BLaER1 treated with 17β-estradiol and CSF1 and Interleukin-3, amounts not matched to agents 10 nM and 100 nM (cell line): ENCODE data around the gene LARP4B.
A peak's percentile ranks its signal among the peaks of the same experiment; 100 is the strongest.

Experiments
- H3K27ac ChIP-seq, 11 experiments: shearing (Covaris generic); formaldehyde crosslinking; 2 replicates each; pipeline ENCODE4 v1.8.1; 2022
- H3K27me3 ChIP-seq, 11 experiments: shearing (Covaris generic); formaldehyde crosslinking; 2 replicates each; pipeline ENCODE4 v1.8.1; 2022
- H3K36me3 ChIP-seq, 11 experiments: shearing (Covaris generic); formaldehyde crosslinking; 2 replicates each; pipeline ENCODE4 v1.8.1; 2022
- H3K4me1 ChIP-seq, 10 experiments: shearing (Covaris generic); formaldehyde crosslinking; 2 replicates each; pipeline ENCODE4 v1.8.1; 2022
- H3K4me2 ChIP-seq, 11 experiments: shearing (Covaris generic); formaldehyde crosslinking; 2 replicates each; pipeline ENCODE4 v1.8.1; 2022
- H3K4me3 ChIP-seq, 10 experiments: shearing (Covaris generic); formaldehyde crosslinking; 2 replicates each; pipeline ENCODE4 v1.8.1; 2022
- H3K9ac ChIP-seq, 11 experiments: shearing (Covaris generic); formaldehyde crosslinking; 2 replicates each; pipeline ENCODE4 v1.8.1; 2022
- H3K9me3 ChIP-seq, 11 experiments: shearing (Covaris generic); formaldehyde crosslinking; replicated peaks in 1 of 11; 2 replicates each; pipeline ENCODE4 v1.8.1; 2022
- H4K20me1 ChIP-seq, 11 experiments: shearing (Covaris generic); formaldehyde crosslinking; 2 replicates each; pipeline ENCODE4 v1.8.1; 2022
- Cebpa-rat ChIP-seq, 11 experiments: shearing (Covaris generic); IDR thresholded peaks; 2 replicates each; pipeline ENCODE4 v1.8.1; 2022

The LARP4B gene

GRCh38 chr10:839550-840205, 91.8 kb downstream of the LARP4B start:
- no peak overlapping the region for H3K4me3 ChIP-seq
- peaks cover 96 to 100% (median 99%) of the 10 kb centered on the region in 11 experiments for H3K36me3 ChIP-seq
- H3K27ac ChIP-seq = no peak overlapping the region
- no peaks in the 10 kb centered on the region for H3K27me3 ChIP-seq
- H3K9ac ChIP-seq = no peak overlapping the region
- H3K4me1 ChIP-seq = peaks cover 8 to 26% (median 15%) of the 10 kb centered on the region in 10 experiments; a peak in 17 of 20 replicates
- peaks cover 33 to 100% (median 61%) of the 10 kb centered on the region in 11 experiments; a peak in 21 of 22 replicates for H4K20me1 ChIP-seq
- no peak overlapping the region for H3K4me2 ChIP-seq
- H3K9me3 ChIP-seq = no peaks in the 10 kb centered on the region
- peak in 2 of 11 experiments; percentile 15 to 25; a peak in 1 of 22 replicates for TF ChIP-seq Cebpa-rat (IDR thresholded peaks at IDR 0.05)

GRCh38 chr10:836782-837181, 94.7 kb downstream of the LARP4B start:
- TF ChIP-seq Cebpa-rat (IDR thresholded peaks at IDR 0.05) = peak in 6 of 11 experiments; percentile 22 to 86 (median 46); a peak in 6 of 22 replicates
- H3K36me3 ChIP-seq = peaks cover 96 to 100% (median 97%) of the 10 kb centered on the region in 11 experiments
- no peak overlapping the region; a peak in 1 of 22 replicates for H3K27ac ChIP-seq

GRCh38 chr10:834493-834892, 97.0 kb downstream of the LARP4B start:
- no peak overlapping the region for H3K9ac ChIP-seq
- no peaks in the 10 kb centered on the region for H3K4me1 ChIP-seq
- peaks cover 27 to 100% (median 57%) of the 10 kb centered on the region in 11 experiments; a peak in 21 of 22 replicates for H4K20me1 ChIP-seq
- TF ChIP-seq Cebpa-rat (IDR thresholded peaks at IDR 0.05) = no peak
- H3K9me3 ChIP-seq = peaks cover 0 to 6% (median 0%) of the 10 kb centered on the region in 11 experiments; a peak in 1 of 22 replicates
- peaks cover 95 to 100% (median 97%) of the 10 kb centered on the region in 11 experiments for H3K36me3 ChIP-seq
- H3K27me3 ChIP-seq = no peaks in the 10 kb centered on the region
- no peak overlapping the region for H3K27ac ChIP-seq
- H3K4me2 ChIP-seq = no peak overlapping the region
- H3K4me3 ChIP-seq = no peak overlapping the region

More at GRCh38 chr10:836782-837181, 94.7 kb downstream of the LARP4B start:
- Histone ChIP-seq H3K9ac (no peak overlapping the region), H4K20me1 (peaks cover 25 to 100% (median 53%) of the 10 kb centered on the region in 11 experiments; a peak in 21 of 22 replicates), H3K27me3 (no peaks in the 10 kb centered on the region), H3K4me3 (no peak overlapping the region), H3K4me1 (peaks cover 0 to 4% (median 0%) of the 10 kb centered on the region in 10 experiments; a peak in 1 of 20 replicates), H3K4me2 (no peak overlapping the region), H3K9me3 (peaks cover 0 to 6% (median 0%) of the 10 kb centered on the region in 11 experiments; a peak in 1 of 22 replicates)

DNA sequence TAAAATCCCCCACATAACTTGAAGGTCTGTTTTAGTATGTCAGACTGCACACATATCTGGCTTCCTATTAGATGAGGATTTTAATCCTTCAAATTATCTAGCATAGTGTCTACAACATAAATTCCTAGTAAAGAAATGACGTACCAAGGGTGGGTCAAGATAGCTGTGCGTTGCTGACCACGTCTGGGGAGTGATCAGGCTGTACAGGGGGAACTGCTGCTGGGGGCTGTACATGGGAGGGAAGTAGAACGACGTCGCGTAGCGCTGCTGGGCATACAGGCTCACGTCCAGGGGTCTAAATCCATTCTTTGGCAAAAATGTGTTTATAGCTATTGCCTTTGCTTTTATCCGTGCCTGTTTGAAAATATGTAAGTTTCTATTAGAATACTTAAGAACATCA, 102.3 kb downstream of the LARP4B start:
- Histone ChIP-seq H3K9ac (no peak overlapping the region), H3K36me3 (peaks cover 96 to 100% (median 99%) of the 10 kb centered on the region in 11 experiments), H3K9me3 (peaks cover 0 to 6% (median 0%) of the 10 kb centered on the region in 11 experiments; a peak in 1 of 22 replicates), H3K4me3 (no peak overlapping the region), H3K4me2 (no peak overlapping the region), H4K20me1 (peaks cover 20 to 100% (median 55%) of the 10 kb centered on the region in 11 experiments; a peak in 19 of 22 replicates), H3K27me3 (no peaks in the 10 kb centered on the region), H3K4me1 (peaks cover 0 to 5% (median 4%) of the 10 kb centered on the region in 10 experiments; a peak in 9 of 20 replicates), H3K27ac (no peak overlapping the region)
- TF ChIP-seq Cebpa-rat (IDR thresholded peaks at IDR 0.05) = no peak

- Histone ChIP-seq H4K20me1 (peaks cover 30 to 100% (median 65%) of the 10 kb centered on the region in 11 experiments; a peak in 20 of 22 replicates), H3K27me3 (no peaks in the 10 kb centered on the region), H3K4me2 (no peak overlapping the region), H3K9ac (no peak overlapping the region), H3K9me3 (peaks cover 0 to 6% (median 0%) of the 10 kb centered on the region in 11 experiments; a peak in 1 of 22 replicates), H3K27ac (no peak overlapping the region), H3K4me3 (no peak overlapping the region), H3K4me1 (peaks cover 8 to 16% (median 15%) of the 10 kb centered on the region in 10 experiments), H3K36me3 (peaks cover 96 to 100% (median 99%) of the 10 kb centered on the region in 11 experiments)
- no peak for TF ChIP-seq Cebpa-rat (IDR thresholded peaks at IDR 0.05)
Measured at GRCh38 chr10:828191-828590, 103.3 kb downstream of the LARP4B start.

- H3K4me2 ChIP-seq = no peak overlapping the region
- no peak overlapping the region for H3K4me3 ChIP-seq
- TF ChIP-seq Cebpa-rat (IDR thresholded peaks at IDR 0.05) = no peak
- H3K4me1 ChIP-seq = peaks cover 29 to 48% (median 38%) of the 10 kb centered on the region in 10 experiments
- no peaks in the 10 kb centered on the region for H3K9me3 ChIP-seq
- H4K20me1 ChIP-seq = peaks cover 40 to 100% (median 76%) of the 10 kb centered on the region in 11 experiments; a peak in 21 of 22 replicates
- no peak overlapping the region for H3K9ac ChIP-seq
- no peaks in the 10 kb centered on the region for H3K27me3 ChIP-seq
- H3K27ac ChIP-seq = 0 out of 22 replicates have a peak overlapping the region, but pooled peaks of 1 of the 11 experiments have one; percentile 77
- peaks cover 95 to 100% (median 98%) of the 10 kb centered on the region in 11 experiments for H3K36me3 ChIP-seq
Measured at GRCh38 chr10:824946-825345, 106.6 kb downstream of the LARP4B start.

DNA sequence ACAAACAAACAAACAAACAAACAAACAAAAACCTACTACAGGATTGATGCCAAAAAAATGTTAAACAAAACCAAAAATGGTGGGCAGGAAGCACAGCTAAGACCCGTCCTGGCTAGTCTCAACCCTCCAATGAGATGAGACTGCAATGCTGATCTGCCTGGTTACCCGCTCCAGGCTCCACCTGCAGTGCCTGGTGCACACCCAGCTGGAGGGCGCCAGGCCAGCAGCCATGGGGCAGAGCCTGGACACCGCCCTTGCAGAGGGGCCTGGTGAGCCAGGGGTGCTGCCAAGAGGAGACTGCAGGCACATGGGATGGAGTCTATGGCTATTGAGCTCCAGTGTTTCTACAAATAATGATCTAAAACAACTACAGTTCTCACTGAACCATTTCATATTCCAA, 107.0 kb downstream of the LARP4B start:
- no peak overlapping the region for H3K9ac ChIP-seq
- no peak for TF ChIP-seq Cebpa-rat (IDR thresholded peaks at IDR 0.05)
- H3K36me3 ChIP-seq = peaks cover 95 to 100% (median 98%) of the 10 kb centered on the region in 11 experiments
- no peaks in the 10 kb centered on the region for H3K9me3 ChIP-seq
- peaks cover 29 to 53% (median 41%) of the 10 kb centered on the region in 10 experiments for H3K4me1 ChIP-seq
- peaks cover 40 to 100% (median 79%) of the 10 kb centered on the region in 11 experiments; a peak in 21 of 22 replicates for H4K20me1 ChIP-seq
- H3K4me2 ChIP-seq = peak overlapping the region in 7 of 11 experiments; percentile 82 to 98 (median 93); a peak in 5 of 22 replicates
- peak overlapping the region in 2 of 11 experiments; percentile 75 to 77; a peak in 4 of 22 replicates for H3K27ac ChIP-seq
- no peak overlapping the region for H3K4me3 ChIP-seq
- no peaks in the 10 kb centered on the region for H3K27me3 ChIP-seq

DNA sequence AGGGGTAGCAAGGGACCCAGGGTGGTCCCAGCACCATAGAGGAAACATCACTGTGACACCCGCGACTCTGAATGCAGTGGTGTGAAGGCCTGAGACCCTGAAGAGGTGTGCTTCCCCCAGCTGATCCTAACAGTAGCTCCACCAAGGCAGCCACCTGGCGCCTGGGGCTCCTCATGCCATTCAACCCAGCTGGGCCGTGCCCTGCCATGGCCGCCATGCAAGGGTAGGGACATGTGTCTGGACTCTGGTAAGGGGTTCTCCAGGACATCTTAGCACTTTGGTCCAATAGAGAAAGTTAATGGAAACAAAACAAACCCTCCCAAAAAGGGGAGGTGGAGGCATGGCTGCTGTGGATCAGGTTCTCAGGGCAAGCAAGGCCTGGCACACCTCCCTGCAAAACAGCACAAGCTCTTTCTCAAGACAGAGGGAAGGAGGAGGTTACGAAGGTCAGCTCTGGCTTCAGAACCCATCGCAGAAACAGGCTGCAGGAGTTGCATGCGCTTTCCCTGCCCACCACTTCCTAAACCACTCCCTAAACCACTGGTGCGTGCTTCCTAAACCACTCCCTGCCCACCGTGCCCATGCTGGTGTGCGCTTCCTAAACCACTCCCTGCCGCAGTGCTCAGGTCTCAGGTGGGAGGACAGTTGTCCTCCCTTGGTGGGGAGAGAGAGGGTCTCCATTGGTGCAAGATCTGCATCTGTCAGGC, 108.7 kb downstream of the LARP4B start:
- H4K20me1 ChIP-seq = peaks cover 38 to 99% (median 72%) of the 10 kb centered on the region in 11 experiments; a peak in 21 of 22 replicates
- peak overlapping the region; percentile 76 to 98 (median 92) for H3K4me2 ChIP-seq
- no peaks in the 10 kb centered on the region for H3K27me3 ChIP-seq
- TF ChIP-seq Cebpa-rat (IDR thresholded peaks at IDR 0.05) = peak in 7 of 11 experiments; percentile 21 to 91 (median 50); a peak in 8 of 22 replicates
- H3K9me3 ChIP-seq = no peaks in the 10 kb centered on the region
- H3K4me3 ChIP-seq = peak overlapping the region in 7 of 10 experiments; percentile 6 to 46 (median 29); a peak in 10 of 20 replicates
- peaks cover 95 to 100% (median 98%) of the 10 kb centered on the region in 11 experiments for H3K36me3 ChIP-seq
- peaks cover 29 to 69% (median 47%) of the 10 kb centered on the region in 10 experiments for H3K4me1 ChIP-seq
- H3K27ac ChIP-seq = peak overlapping the region in 10 of 11 experiments; percentile 3 to 77 (median 72); a peak in 19 of 22 replicates
- peak overlapping the region in 8 of 11 experiments; percentile 20 to 66 (median 54); a peak in 12 of 22 replicates for H3K9ac ChIP-seq
